Spleen (tissue), 11 donors: ENCODE data around the gene ACSL5. TPM values are rescaled to one million over a fixed set of nuclear protein-coding genes. Genes with fewer than 3 reads are reported as not detected.

Experiments
- DNase-seq: peaks from one replicate; pipeline ENCODE4 v3.0.0-alpha.2; 2020
- H3K27ac ChIP-seq, 8 donors: fragments of 200-600 bp; sonication (generic) in 7 of 8; 1 replicate in 4 of 8; 2 replicates in 4 of 8; pipeline versions ENCODE4 v1.5.0 to v1.8.0; 2016 to 2021; ENCODE audit warnings: inconsistent platforms in 4 of 8, mild to moderate bottlenecking in 4 of 8, moderate library complexity in 1 of 8
- H3K27me3 ChIP-seq, 7 donors: fragments of 200-600 bp; sonication (generic) in 6 of 7; replicated peaks in 1 of 7; 1 replicate in 4 of 7; 2 replicates in 3 of 7; pipeline versions ENCODE4 v1.5.0 to v1.8.0; 2016 to 2021; ENCODE audit warnings: inconsistent platforms in 3 of 7, mild to moderate bottlenecking in 1 of 7
- H3K36me3 ChIP-seq, 6 donors: fragments of 200-600 bp; sonication (generic) in 5 of 6; 1 replicate in 4 of 6; 2 replicates in 2 of 6; pipeline versions ENCODE4 v1.5.0 to v1.8.0; 2016 to 2021; ENCODE audit warnings: inconsistent platforms in 2 of 6
- H3K4me1 ChIP-seq, 6 donors: fragments of 200-600 bp; sonication (generic) in 5 of 6; 1 replicate in 3 of 6; 2 replicates in 3 of 6; pipeline versions ENCODE4 v1.5.0 to v1.8.0; 2016 to 2021; ENCODE audit warnings: inconsistent platforms in 3 of 6
- H3K4me3 ChIP-seq, 8 donors: fragments of 200-600 bp; sonication (generic) in 7 of 8; 1 replicate in 4 of 8; 2 replicates in 4 of 8; pipeline versions ENCODE4 v1.5.0 to v1.8.0; 2016 to 2021; ENCODE audit warnings: inconsistent platforms in 4 of 8, mild to moderate bottlenecking in 4 of 8, moderate library complexity in 2 of 8
- H3K9me3 ChIP-seq, 8 donors: fragments of 200-600 bp; sonication (generic) in 7 of 8; 1 replicate in 4 of 8; 2 replicates in 4 of 8; pipeline versions ENCODE4 v1.5.0 to v1.8.0; 2016 to 2021; ENCODE audit warnings: inconsistent platforms in 4 of 8
- POLR2A ChIP-seq, 3 donors: fragments of 450-650 bp; IDR thresholded peaks; one replicate each; pipeline ENCODE4 v1.5.1; 2017; ENCODE audit warnings: antibody characterized with exemption in 3 of 3, mild to moderate bottlenecking in 1 of 3
- POLR2AphosphoS5 ChIP-seq, 3 donors: sonication (generic); formaldehyde crosslinking; IDR thresholded peaks; one replicate each; pipeline ENCODE4 v1.5.1; 2017; ENCODE audit warnings: antibody characterized with exemption in 3 of 3
- WGBS, 5 donors: extraction: QIAGEN DNeasy Blood & Tissue Kit in 3 of 5; methylation state at CpG; one replicate each; pipeline versions ENCODE4 v1.1.5 to v1.1.7; 2013 to 2018; 5-methylcytosine and 5-hydroxymethylcytosine counted together
- intact Hi-C: fragments of 100-400 bp; cut with DNase I; formaldehyde crosslinking; loops from one replicate; pipeline ENCODE4 v1.15.0; 2023; ENCODE audit warnings: low total_unique reads
- polyA plus RNA-seq, 3 donors: library from polyadenylated mRNA; stranded (reverse); fragments of 200-250 nt; gene quantifications; one replicate each; pipeline ENCODE4 v1.2.1, GENCODE V29; 2013
- total RNA-seq, 7 donors: library from RNA; depleted of rRNA in 3 of 7; stranded (reverse); fragments of >200 nt in 3 of 7; fragmentation: NEBNext Ultra II Directional in 4 of 7; extraction: Animal tissue kit (Norgen Biotek cat#: 25700) in 4 of 7; gene quantifications; one replicate each; pipeline versions ENCODE4 v1.1.0 to v1.2.1, GENCODE V29; 2016 to 2021
- TF ChIP-seq, protein P1 (sequence below), 11 experiments: fragments of 200-600 bp in 7 of 11; fragments of 450-650 bp in 4 of 11; sonication (generic) in 4 of 11; IDR thresholded peaks in 8 of 11; conservative IDR thresholded peaks in 3 of 11; 1 replicate in 7 of 11; 2 replicates in 4 of 11; pipeline versions ENCODE4 v1.4.0 to v1.8.0; 2016 to 2021; ENCODE audit warnings: antibody characterized with exemption in 11 of 11, inconsistent platforms in 4 of 11, mild to moderate bottlenecking in 1 of 11
- donor health status: healthy with polysubstance abuse.
- donor health status: DM: no; HTN: no; CAD: no; lungs with moderate emphysema.
- donor health status: DM: no; HTN: no; CAD: no.
- donor health status: Bipolar disorder and iron deficiency.
- donor health status: healthy.
- donor health status: DM: no; HTN: no; CAD: no.
- donor health status: DM: yes; HTN: yes; CAD: no.

ACSL5 gene
- total and polyA plus RNA-seq, 10 donors = 18.6 to 49.4 (median 42.8) TPM

DNA sequence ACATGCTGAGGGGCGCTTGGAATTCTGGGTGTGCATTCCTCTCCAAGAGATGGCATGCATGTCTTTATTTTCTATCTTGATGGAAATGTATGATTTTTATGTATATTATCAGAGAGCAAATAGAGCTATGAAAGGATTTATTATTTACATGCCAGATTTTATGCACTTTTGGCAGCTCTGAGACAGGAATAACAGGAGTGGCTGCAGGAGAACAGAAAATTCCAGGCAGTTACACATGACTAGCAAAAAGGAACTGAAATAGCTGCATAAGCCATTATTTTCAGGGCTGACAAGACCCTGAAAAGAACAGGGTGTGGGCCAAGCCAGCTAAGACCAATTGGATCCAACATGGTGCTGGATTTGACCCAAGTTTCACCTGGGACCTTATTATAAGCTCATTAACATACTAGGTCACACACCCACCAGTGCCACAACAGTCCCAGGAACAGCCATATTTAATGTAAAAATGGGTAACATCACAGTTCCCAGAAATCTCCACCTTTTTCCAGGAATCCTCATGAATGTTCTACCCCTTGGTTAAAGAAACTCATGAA lies 43.2 kb upstream of the ACSL5 start:
- H3K4me3 ChIP-seq = no peak overlapping the region
- no peak for DNase-seq
- no peaks in the 10 kb centered on the region for H3K9me3 ChIP-seq
- no peaks in the 10 kb centered on the region for H3K4me1 ChIP-seq
- TF ChIP-seq, protein P1, sequence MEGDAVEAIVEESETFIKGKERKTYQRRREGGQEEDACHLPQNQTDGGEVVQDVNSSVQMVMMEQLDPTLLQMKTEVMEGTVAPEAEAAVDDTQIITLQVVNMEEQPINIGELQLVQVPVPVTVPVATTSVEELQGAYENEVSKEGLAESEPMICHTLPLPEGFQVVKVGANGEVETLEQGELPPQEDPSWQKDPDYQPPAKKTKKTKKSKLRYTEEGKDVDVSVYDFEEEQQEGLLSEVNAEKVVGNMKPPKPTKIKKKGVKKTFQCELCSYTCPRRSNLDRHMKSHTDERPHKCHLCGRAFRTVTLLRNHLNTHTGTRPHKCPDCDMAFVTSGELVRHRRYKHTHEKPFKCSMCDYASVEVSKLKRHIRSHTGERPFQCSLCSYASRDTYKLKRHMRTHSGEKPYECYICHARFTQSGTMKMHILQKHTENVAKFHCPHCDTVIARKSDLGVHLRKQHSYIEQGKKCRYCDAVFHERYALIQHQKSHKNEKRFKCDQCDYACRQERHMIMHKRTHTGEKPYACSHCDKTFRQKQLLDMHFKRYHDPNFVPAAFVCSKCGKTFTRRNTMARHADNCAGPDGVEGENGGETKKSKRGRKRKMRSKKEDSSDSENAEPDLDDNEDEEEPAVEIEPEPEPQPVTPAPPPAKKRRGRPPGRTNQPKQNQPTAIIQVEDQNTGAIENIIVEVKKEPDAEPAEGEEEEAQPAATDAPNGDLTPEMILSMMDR (IDR thresholded peaks at IDR 0.05 in 8 of 11, conservative IDR thresholded peaks at IDR 0.05 in 3 of 11) = no peak
- TF ChIP-seq POLR2AphosphoS5 (IDR thresholded peaks at IDR 0.05) (no peak), POLR2A (IDR thresholded peaks at IDR 0.05) (no peak)
- intact Hi-C loops = no loop called here
- 79 to 92% (median 82%) methylated on average over 1 of the region's 1 CpG for WGBS, 5 donors
- H3K36me3 ChIP-seq = no peaks in the 10 kb centered on the region
- H3K27ac ChIP-seq = no peak overlapping the region
- H3K27me3 ChIP-seq = no peaks in the 10 kb centered on the region

DNA sequence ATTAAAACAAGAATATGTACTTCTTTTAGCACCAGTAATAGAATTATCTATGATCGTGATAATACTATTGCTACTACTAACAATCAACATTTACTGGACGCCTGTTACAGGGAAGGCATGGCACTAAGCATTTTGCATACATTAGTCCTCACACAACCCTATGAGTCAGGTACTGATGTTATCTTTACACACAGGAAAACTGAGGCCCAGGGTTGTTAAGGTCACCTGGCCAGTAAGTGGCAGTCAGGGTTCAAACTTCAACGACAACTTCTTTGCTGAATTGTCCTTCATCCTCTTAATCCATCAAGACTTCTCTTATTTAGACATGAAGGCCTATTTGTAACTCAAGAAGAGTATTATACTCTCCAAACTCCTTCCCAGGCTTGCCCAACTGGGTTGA lies 41.9 kb upstream of the ACSL5 start:
- H3K27ac ChIP-seq = no peak overlapping the region
- no peak for DNase-seq
- no peaks in the 10 kb centered on the region for H3K4me1 ChIP-seq
- H3K27me3 ChIP-seq = no peaks in the 10 kb centered on the region
- H3K36me3 ChIP-seq = no peaks in the 10 kb centered on the region
- no peaks in the 10 kb centered on the region for H3K9me3 ChIP-seq
- intact Hi-C loops = no loop called here
- 75 to 94% (median 87%) methylated on average over 3 of the region's 3 CpGs for WGBS, 5 donors
- TF ChIP-seq, protein P1 (IDR thresholded peaks at IDR 0.05 in 8 of 11, conservative IDR thresholded peaks at IDR 0.05 in 3 of 11) = no peak
- TF ChIP-seq POLR2AphosphoS5 (IDR thresholded peaks at IDR 0.05) (no peak), POLR2A (IDR thresholded peaks at IDR 0.05) (no peak)
- H3K4me3 ChIP-seq = no peak overlapping the region

DNA sequence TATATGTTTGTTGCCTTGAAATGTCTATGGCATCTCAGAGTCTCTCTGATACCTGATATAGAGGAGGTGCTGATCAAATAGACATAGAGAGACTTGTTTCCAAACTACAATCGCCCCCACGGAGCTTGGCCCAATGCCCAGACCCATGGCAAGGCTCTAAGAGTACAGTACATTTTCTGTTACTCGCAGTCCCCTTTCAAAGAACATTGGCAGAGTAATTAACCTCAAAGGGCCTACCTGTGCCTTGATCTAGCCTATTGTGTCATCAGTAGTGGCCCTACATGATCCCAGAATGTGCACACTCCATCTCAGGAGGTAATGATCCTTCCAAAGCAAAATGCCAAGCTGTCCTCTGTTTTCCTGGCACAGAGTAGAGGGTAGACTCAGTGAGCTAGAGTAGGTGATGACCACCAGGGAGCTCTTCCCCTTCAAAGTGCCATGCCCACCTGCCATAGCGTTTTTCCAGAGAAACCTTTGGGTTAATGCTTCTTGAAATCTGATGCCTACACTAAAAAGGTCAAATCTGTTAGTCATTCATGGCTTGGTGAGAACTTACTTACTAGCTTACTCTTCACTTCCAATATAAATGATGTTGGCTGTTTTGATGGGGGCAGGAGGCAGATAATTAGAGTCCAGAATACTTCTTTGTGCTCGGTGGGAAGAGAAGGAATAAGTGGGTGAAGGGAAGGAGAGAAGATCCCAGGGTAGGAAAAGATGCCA lies 41.2 kb upstream of the ACSL5 start:
- TF ChIP-seq POLR2AphosphoS5 (IDR thresholded peaks at IDR 0.05) (no peak), POLR2A (IDR thresholded peaks at IDR 0.05) (no peak)
- TF ChIP-seq, protein P1 (IDR thresholded peaks at IDR 0.05 in 8 of 11, conservative IDR thresholded peaks at IDR 0.05 in 3 of 11) = no peak
- no peak for DNase-seq
- Histone ChIP-seq H3K4me1 (no peaks in the 10 kb centered on the region), H3K4me3 (no peak overlapping the region), H3K9me3 (no peaks in the 10 kb centered on the region), H3K36me3 (no peaks in the 10 kb centered on the region), H3K27me3 (no peaks in the 10 kb centered on the region), H3K27ac (no peak overlapping the region)
- intact Hi-C loops = no loop called here
- 74 to 83% (median 77%) methylated on average over 5 of the region's 5 CpGs for WGBS, 5 donors

DNA sequence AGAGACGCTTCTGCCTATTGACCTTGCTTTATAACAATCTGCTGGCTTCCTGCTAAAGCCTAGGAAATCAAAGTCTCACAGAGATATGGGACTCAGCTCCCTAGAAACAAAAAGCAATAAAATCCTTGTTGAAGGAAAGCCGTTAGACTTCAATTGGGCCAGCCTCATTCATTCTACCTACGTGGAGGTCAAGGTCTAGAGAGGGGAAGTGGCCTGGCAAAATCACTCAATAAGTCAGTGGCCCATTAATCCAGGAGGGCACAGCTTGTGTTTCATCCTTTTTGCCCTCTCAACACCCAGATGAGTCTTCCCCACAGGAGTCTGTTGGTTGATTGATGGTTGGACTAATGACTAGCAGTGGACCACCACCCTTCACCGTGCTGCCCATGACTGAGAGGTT lies 40.5 kb upstream of the ACSL5 start:
- Histone ChIP-seq H3K36me3 (no peaks in the 10 kb centered on the region), H3K27ac (no peak overlapping the region), H3K4me3 (no peak overlapping the region), H3K9me3 (no peaks in the 10 kb centered on the region), H3K4me1 (no peaks in the 10 kb centered on the region), H3K27me3 (no peaks in the 10 kb centered on the region)
- intact Hi-C loops = no loop called here
- TF ChIP-seq, protein P1 (IDR thresholded peaks at IDR 0.05 in 8 of 11, conservative IDR thresholded peaks at IDR 0.05 in 3 of 11) = no peak
- TF ChIP-seq POLR2AphosphoS5 (IDR thresholded peaks at IDR 0.05) (no peak), POLR2A (IDR thresholded peaks at IDR 0.05) (no peak)
- WGBS, 5 donors = 66 to 77% (median 69%) methylated on average over 4 of the region's 4 CpGs
- DNase-seq = no peak
